ENCODE measurements around the gene FGF1.

Gene FGF1

GRCh38 chr5:142655339-142656267 is 30.3 kb downstream of the FGF1 start:
- H3K4me3 ChIP-seq (ENCODE audit: low read length): no peak overlapping the region
- peaks cover 4% of the 10 kb centered on the region; the same call in 1 of the 2 replicates for H3K27me3 ChIP-seq (ENCODE audit: low read depth, low read length)
- H3K4me2 ChIP-seq (ENCODE audit: low read length): peak overlapping the region; percentile 22; the same call in 1 of the 2 replicates
- H4K20me1 ChIP-seq (ENCODE audit: insufficient read depth, low read length): no peaks in the 10 kb centered on the region
- no peaks in the 10 kb centered on the region for H3K4me1 ChIP-seq (ENCODE audit: low read length)
- H3K9ac ChIP-seq (ENCODE audit: low read length): no peak overlapping the region
- no peaks in the 10 kb centered on the region for H3K9me3 ChIP-seq (ENCODE audit: insufficient read depth, low read length)
- no peaks in the 10 kb centered on the region for H3K79me2 ChIP-seq (ENCODE audit: low read length)
- no peak overlapping the region for H3K27ac ChIP-seq (ENCODE audit: low read length)
- H2AFZ ChIP-seq (ENCODE audit: low read depth, low read length): 0 out of 2 replicates have a peak overlapping the region, but pooled peaks have one; percentile 28
- TF ChIP-seq EZH2phosphoT487 (IDR thresholded peaks at IDR 0.05; ENCODE audit: low read depth): no peak
- TF ChIP-seq CTCF (IDR thresholded peaks at IDR 0.05; ENCODE audit: low read depth, low read length): peak; percentile 87
- no peaks in the 10 kb centered on the region for H3K36me3 ChIP-seq (replicated peaks; ENCODE audit: low read depth, low read length)

GRCh38 chr5:142654578-142655058 is 31.3 kb downstream of the FGF1 start:
- Histone ChIP-seq H3K4me2 (ENCODE audit: low read length) (no peak overlapping the region), H3K27me3 (ENCODE audit: low read depth, low read length) (peaks cover 9% of the 10 kb centered on the region; the same call in 1 of the 2 replicates), H3K9ac (ENCODE audit: low read length) (no peak overlapping the region), H3K9me3 (ENCODE audit: insufficient read depth, low read length) (no peaks in the 10 kb centered on the region), H3K4me3 (ENCODE audit: low read length) (no peak overlapping the region), H2AFZ (ENCODE audit: low read depth, low read length) (no peak overlapping the region), H4K20me1 (ENCODE audit: insufficient read depth, low read length) (no peaks in the 10 kb centered on the region), H3K79me2 (ENCODE audit: low read length) (no peaks in the 10 kb centered on the region), H3K27ac (ENCODE audit: low read length) (no peak overlapping the region), H3K36me3 (replicated peaks; ENCODE audit: low read depth, low read length) (no peaks in the 10 kb centered on the region), H3K4me1 (ENCODE audit: low read length) (no peaks in the 10 kb centered on the region)
- TF ChIP-seq EZH2phosphoT487 (IDR thresholded peaks at IDR 0.05; ENCODE audit: low read depth) (no peak), CTCF (IDR thresholded peaks at IDR 0.05; ENCODE audit: low read depth, low read length) (no peak)

- peaks cover 9% of the 10 kb centered on the region; the same call in 1 of the 2 replicates for H3K27me3 ChIP-seq (ENCODE audit: low read depth, low read length)
- H3K27ac ChIP-seq (ENCODE audit: low read length): no peak overlapping the region
- H2AFZ ChIP-seq (ENCODE audit: low read depth, low read length): no peak overlapping the region
- no peaks in the 10 kb centered on the region for H3K79me2 ChIP-seq (ENCODE audit: low read length)
- no peaks in the 10 kb centered on the region for H4K20me1 ChIP-seq (ENCODE audit: insufficient read depth, low read length)
- H3K4me2 ChIP-seq (ENCODE audit: low read length): no peak overlapping the region
- no peak for TF ChIP-seq CTCF (IDR thresholded peaks at IDR 0.05; ENCODE audit: low read depth, low read length)
- no peak for TF ChIP-seq EZH2phosphoT487 (IDR thresholded peaks at IDR 0.05; ENCODE audit: low read depth)
- H3K9ac ChIP-seq (ENCODE audit: low read length): no peak overlapping the region
- H3K9me3 ChIP-seq (ENCODE audit: insufficient read depth, low read length): no peaks in the 10 kb centered on the region
- H3K4me1 ChIP-seq (ENCODE audit: low read length): no peaks in the 10 kb centered on the region
- H3K36me3 ChIP-seq (replicated peaks; ENCODE audit: low read depth, low read length): no peaks in the 10 kb centered on the region
- no peak overlapping the region for H3K4me3 ChIP-seq (ENCODE audit: low read length)
These were observed 32.6 kb downstream of the FGF1 start for GRCh38 chr5:142653321-142653720.

GRCh38 chr5:142652563-142652962 is 33.3 kb downstream of the FGF1 start:
- H3K4me2 ChIP-seq (ENCODE audit: low read length): no peak overlapping the region
- H3K27me3 ChIP-seq (ENCODE audit: low read depth, low read length): peaks cover 9% of the 10 kb centered on the region; the same call in 1 of the 2 replicates
- H3K79me2 ChIP-seq (ENCODE audit: low read length): no peaks in the 10 kb centered on the region
- H3K9me3 ChIP-seq (ENCODE audit: insufficient read depth, low read length): no peaks in the 10 kb centered on the region
- TF ChIP-seq EZH2phosphoT487 (IDR thresholded peaks at IDR 0.05; ENCODE audit: low read depth) (no peak), CTCF (IDR thresholded peaks at IDR 0.05; ENCODE audit: low read depth, low read length) (no peak)
- H3K4me3 ChIP-seq (ENCODE audit: low read length): no peak overlapping the region
- H3K4me1 ChIP-seq (ENCODE audit: low read length): no peaks in the 10 kb centered on the region
- no peak overlapping the region for H3K9ac ChIP-seq (ENCODE audit: low read length)
- no peaks in the 10 kb centered on the region for H3K36me3 ChIP-seq (replicated peaks; ENCODE audit: low read depth, low read length)
- H3K27ac ChIP-seq (ENCODE audit: low read length): no peak overlapping the region
- no peaks in the 10 kb centered on the region for H4K20me1 ChIP-seq (ENCODE audit: insufficient read depth, low read length)
- no peak overlapping the region for H2AFZ ChIP-seq (ENCODE audit: low read depth, low read length)

All from OCI-LY3 (cell line).